NK-92 (cell line): ENCODE results near the gene ELF3.
"Not testable (repeated sequence)": the region's sequence is repeated elsewhere in the genome, so short reads cannot be mapped to it uniquely, and the experiment has no call there.

Experiments
- DNase-seq: peaks from one replicate; lab custom pipeline; 2025; ENCODE audit not compliant: unreplicated experiment; lab: John Stamatoyannopoulos, UW

The ELF3 gene

GRCh38 chr1:202010180-202011015 is at the start of gene ELF3:
Gene ELF3 (plus strand): TSS chr1:202010587. CDS start chr1:202011137, 550 bp downstream.
- no peak for DNase-seq

GRCh38 chr1:201962382-201962781 is 48.0 kb upstream of the ELF3 start:
- DNase-seq: not testable (repeated sequence)

GRCh38 chr1:201964261-201964660 is 46.1 kb upstream of the ELF3 start:
- DNase-seq: no peak

GRCh38 chr1:201966171-201966570 is 44.2 kb upstream of the ELF3 start:
- DNase-seq: no peak

- DNase-seq: no peak
These were observed 42.0 kb upstream of the ELF3 start for GRCh38 chr1:201968202-201968925.

- DNase-seq: no peak
These were observed 39.8 kb upstream of the ELF3 start for GRCh38 chr1:201970334-201971159.

GRCh38 chr1:201982082-201982622 is 28.2 kb upstream of the ELF3 start:
- no peak for DNase-seq

GRCh38 chr1:201982623-201983379 is 27.6 kb upstream of the ELF3 start, which contains the start of gene RNPEP:
Gene RNPEP (plus strand): TSS chr1:201982648. CDS start chr1:201982667, 19 bp downstream.
- no peak for DNase-seq

- DNase-seq: no peak
These were observed 27.0 kb upstream of the ELF3 start for GRCh38 chr1:201983380-201983805.

GRCh38 chr1:201984446-201984845 is 25.9 kb upstream of the ELF3 start:
- no peak for DNase-seq

- no peak for DNase-seq
These were observed 25.0 kb upstream of the ELF3 start for GRCh38 chr1:201985355-201985754.

GRCh38 chr1:201988601-201989000 is 21.8 kb upstream of the ELF3 start:
- DNase-seq: no peak

GRCh38 chr1:201989354-201990128 is 20.8 kb upstream of the ELF3 start:
- DNase-seq: no peak

- DNase-seq: no peak
These were observed 20.0 kb upstream of the ELF3 start for GRCh38 chr1:201990427-201990826.

- no peak for DNase-seq
These were observed 10.7 kb upstream of the ELF3 start for GRCh38 chr1:201999625-202000238.

GRCh38 chr1:202002507-202002906 is 7.9 kb upstream of the ELF3 start:
- no peak for DNase-seq

GRCh38 chr1:202004711-202005110 is 5.7 kb upstream of the ELF3 start:
- no peak for DNase-seq

GRCh38 chr1:202005958-202006357 is 4.4 kb upstream of the ELF3 start:
- DNase-seq: no peak

GRCh38 chr1:202007304-202007703 is 3.1 kb upstream of the ELF3 start:
- no peak for DNase-seq
